Cardiac fibroblast (primary cell): ENCODE data around the gene ITGAE.

Experiments
- DNase-seq, 2 donors: peaks; one replicate each; pipeline versions ENCODE4 v3.0.0 to v3.0.0-alpha.2; 2010; ENCODE audit warnings: low read depth in 2 of 2
- H3K4me3 ChIP-seq, 2 donors: replicated peaks in 1 of 2; 1 replicate in 1 of 2; 2 replicates in 1 of 2; pipeline ENCODE4 v1.5.1; 2011; ENCODE audit warnings: low read depth in 2 of 2, low read length in 2 of 2, mild to moderate bottlenecking in 2 of 2, moderate library complexity in 1 of 2
- TF ChIP-seq, protein P1 (sequence below): IDR thresholded peaks from one replicate; pipeline ENCODE4 v1.5.1; 2011; ENCODE audit warnings: low read depth, mild to moderate bottlenecking, low read length, inconsistent platforms

Gene ITGAE

DNA sequence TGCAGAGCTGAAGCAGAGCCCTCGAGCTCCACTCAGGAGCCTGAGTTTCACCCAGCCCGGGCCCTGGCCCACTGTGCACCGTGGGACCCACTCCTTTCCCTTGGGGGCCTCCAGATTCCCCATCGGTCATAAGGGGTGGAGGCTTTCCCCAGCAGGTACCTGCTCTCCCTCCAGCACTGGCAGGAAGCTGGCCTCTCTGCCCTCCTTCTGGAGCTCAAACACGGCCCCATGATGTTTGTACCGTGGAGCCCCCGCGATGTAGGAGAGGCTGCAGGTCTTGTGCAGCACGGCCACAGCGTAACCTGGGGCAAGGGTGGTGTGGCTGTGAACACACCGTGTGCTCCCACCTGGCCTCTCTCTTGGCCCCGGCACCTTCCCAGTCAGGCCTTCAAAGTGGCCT is 47.4 kb downstream of the ITGAE start:
- no peak for DNase-seq
- H3K4me3 ChIP-seq, result no peak overlapping the region
- TF ChIP-seq, protein P1, sequence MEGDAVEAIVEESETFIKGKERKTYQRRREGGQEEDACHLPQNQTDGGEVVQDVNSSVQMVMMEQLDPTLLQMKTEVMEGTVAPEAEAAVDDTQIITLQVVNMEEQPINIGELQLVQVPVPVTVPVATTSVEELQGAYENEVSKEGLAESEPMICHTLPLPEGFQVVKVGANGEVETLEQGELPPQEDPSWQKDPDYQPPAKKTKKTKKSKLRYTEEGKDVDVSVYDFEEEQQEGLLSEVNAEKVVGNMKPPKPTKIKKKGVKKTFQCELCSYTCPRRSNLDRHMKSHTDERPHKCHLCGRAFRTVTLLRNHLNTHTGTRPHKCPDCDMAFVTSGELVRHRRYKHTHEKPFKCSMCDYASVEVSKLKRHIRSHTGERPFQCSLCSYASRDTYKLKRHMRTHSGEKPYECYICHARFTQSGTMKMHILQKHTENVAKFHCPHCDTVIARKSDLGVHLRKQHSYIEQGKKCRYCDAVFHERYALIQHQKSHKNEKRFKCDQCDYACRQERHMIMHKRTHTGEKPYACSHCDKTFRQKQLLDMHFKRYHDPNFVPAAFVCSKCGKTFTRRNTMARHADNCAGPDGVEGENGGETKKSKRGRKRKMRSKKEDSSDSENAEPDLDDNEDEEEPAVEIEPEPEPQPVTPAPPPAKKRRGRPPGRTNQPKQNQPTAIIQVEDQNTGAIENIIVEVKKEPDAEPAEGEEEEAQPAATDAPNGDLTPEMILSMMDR, result no peak

DNA sequence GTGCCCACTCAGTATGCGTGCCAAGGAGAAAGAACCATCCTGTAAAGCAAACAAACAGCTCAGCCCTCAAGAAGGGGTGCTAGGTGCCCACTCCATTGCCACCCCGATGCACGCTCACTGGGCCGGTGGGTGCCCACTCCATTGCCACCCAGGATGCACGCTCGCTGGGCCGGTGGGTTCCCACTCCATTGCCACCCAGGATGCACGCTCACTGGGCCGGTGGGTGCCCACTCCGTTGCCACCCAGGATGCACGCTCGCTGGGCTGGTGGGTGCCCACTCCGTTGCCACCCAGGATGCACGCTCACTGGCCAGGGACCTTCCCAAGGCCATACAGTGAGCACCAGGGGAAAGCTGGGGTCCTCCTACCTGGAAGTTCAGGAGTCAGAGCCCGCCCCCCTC is 49.2 kb downstream of the ITGAE start:
- H3K4me3 ChIP-seq, result no peak overlapping the region
- TF ChIP-seq, protein P1, result no peak
- DNase-seq, result no peak

DNA sequence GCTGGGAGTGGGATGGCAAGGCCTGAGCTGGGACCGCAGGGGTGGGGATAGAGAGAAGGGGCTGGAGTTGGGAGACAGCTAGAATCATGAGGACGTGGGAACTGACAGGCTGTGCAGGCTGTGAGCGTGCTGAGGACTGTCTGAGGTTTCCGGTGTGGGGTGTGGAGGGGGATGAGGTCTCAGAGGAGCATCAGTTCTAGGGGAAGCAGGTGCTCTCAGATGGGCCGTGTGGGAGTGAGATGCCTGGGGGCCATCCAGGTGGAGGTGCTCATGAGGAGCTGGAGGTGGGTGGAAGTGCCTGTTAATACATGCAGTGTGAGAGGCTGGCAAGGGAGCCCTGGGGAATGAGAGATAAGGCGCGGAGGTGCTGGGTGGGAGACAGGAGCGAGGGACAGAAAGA is 50.1 kb downstream of the ITGAE start:
- H3K4me3 ChIP-seq, result no peak overlapping the region
- TF ChIP-seq, protein P1, result no peak
- DNase-seq, result no peak

DNA sequence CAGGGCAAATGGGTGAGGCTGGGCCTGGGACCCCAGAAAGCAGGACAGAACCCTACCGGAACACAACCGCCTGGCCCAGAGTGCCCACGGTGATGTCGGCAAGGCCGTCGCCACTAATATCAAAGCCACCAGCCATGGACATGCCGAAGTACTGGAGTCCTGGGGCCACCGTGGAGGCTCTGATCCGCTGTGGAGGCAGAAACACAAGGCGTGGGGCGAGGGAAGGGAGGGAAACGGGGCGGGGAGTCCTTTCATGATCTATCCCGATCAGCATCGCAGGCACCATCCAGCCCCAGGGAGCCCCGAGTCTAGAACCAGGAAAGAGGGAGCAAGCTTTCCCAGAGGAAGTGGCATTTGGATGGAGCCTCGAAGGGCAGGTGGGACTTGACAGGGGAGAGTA is 50.7 kb downstream of the ITGAE start:
- H3K4me3 ChIP-seq, result no peak overlapping the region
- TF ChIP-seq, protein P1, result no peak
- DNase-seq, result no peak

DNA sequence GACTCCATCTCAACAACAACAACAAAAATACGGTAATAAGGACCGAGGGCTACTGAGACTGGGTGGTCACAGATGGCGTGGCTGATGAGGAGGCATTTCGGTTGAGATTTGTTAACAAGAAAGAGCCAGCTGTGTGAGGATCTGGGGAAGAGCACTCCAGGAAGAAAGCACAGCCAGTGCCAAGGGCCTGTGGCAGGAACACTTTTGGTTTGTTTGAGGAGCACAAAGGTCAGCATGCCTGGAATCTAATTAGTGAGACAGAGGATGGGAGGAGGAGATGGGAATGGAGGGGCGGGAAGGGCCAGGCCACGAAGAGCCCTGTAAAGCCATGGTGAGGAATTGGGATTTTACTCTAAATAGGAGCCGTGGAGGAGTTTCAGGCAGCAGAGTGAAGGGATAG is 52.4 kb downstream of the ITGAE start:
- no peak for DNase-seq
- no peak overlapping the region for H3K4me3 ChIP-seq
- TF ChIP-seq, protein P1, result no peak

DNA sequence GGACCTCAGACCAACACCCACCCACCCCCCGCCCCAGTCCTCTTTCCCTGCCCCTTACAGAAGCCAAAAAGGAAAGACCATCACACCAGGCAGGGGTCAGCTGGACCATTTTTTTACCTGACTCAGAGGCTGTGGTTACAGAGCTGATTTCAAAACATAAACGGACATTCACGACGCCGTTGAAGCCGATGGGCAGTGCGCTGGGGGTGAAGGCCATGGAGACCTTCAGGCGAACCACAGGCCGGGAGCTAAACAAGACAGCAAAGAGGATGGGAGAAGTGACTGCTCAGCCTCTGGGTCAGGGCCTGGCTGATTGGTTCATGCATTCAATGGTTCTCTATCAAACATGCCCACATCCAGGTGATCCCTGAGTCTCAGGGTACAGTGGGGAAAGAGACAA is 53.2 kb downstream of the ITGAE start:
- H3K4me3 ChIP-seq, result no peak overlapping the region
- TF ChIP-seq, protein P1, result no peak
- DNase-seq, result no peak

DNA sequence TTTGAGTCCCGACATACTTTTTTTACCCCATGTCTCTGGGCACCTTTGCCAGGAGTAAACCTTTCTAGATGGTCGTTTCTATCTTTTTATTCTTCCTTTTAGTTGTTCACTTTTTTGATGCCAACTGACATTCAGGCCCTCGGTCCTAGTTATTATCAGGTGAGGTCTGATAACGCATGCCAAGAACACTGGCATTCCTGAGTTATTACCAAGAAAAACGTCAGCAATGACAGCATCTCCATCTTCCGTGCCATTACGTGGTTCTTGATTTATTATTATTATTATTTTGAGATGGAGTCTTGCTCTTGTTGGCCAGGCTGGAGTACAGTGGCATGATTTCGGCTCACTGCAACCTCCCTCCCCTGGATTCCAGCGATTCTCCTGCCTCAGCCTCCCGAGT is 55.9 kb downstream of the ITGAE start:
- no peak for DNase-seq
- TF ChIP-seq, protein P1, result no peak

More for the DNA sequence above, 55.9 kb downstream of the ITGAE start:
- no peak overlapping the region for H3K4me3 ChIP-seq
